ENCODE measurements around the gene IL2RA. TPM values are rescaled to one million over a fixed set of nuclear protein-coding genes. Genes with fewer than 3 reads are reported as not detected.
A peak's percentile ranks its signal among the peaks of the same experiment; 100 is the strongest.

The IL2RA gene
- total and polyA plus RNA-seq, 7 donors = 0.08 to 1.8 (median 0.20) TPM

DNA sequence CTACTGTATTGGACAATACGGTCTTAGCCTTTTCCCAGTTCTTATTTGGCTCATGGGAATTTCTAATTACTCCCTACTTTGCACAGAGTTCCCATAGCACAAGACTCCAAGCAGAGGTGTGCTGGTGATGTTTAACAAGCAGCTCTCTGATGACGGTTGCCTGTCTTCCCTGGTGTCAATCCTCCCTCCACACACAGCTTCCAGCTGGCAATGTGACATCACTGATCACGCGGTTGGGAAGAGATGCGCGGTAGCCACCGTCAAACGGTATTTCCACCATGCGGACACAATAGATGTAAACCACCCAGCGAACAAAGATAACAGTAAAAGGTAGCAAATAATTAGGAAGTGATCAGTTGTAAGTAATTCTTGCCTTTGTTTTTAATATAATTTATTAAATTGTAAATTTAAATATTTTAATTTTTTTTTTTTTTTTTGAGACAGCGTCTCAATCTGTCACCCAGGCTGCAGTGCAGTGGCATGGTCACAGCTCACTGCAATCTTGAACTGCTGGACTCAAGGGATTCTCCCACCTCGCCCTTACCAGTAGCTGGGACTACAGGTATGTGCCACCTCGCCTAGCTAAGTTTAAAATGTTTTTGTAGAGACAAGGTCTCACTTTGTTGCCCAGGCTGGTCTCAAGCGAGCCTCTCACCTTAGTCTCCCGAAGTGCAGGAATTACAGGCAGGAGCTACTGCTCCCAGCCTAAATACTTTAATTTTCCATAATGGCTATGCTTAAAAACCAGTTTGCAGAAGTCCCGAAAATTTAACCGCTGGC is 48.6 kb downstream of the IL2RA start:
- no peaks in the 10 kb centered on the region for H3K36me3 ChIP-seq (ENCODE audit: insufficient read depth in 1 of 2, low read depth in 1 of 2)
- 71 to 79% (median 77%) methylated on average over 17 of the region's 17 CpGs for WGBS, 3 donors
- intact Hi-C loops (cut with DNase I) = loop anchor here in 1 of 2 donors (2.0 kb wide), 1 partner anchor 387 kb away; no protein-coding TSS in a partner anchor
- ATAC-seq (peak in 2 of 4 donors; percentile 8 to 42), DNase-seq (no peak)
- H3K27me3 ChIP-seq (ENCODE audit: insufficient read depth in 3 of 3, low read length in 2 of 3) = peaks cover 0 to 6% (median 0%) of the 10 kb centered on the region in 3 donors
- no peaks in the 10 kb centered on the region for H3K9me3 ChIP-seq
- no peak overlapping the region for H3K27ac ChIP-seq
- TF ChIP-seq, protein P1, sequence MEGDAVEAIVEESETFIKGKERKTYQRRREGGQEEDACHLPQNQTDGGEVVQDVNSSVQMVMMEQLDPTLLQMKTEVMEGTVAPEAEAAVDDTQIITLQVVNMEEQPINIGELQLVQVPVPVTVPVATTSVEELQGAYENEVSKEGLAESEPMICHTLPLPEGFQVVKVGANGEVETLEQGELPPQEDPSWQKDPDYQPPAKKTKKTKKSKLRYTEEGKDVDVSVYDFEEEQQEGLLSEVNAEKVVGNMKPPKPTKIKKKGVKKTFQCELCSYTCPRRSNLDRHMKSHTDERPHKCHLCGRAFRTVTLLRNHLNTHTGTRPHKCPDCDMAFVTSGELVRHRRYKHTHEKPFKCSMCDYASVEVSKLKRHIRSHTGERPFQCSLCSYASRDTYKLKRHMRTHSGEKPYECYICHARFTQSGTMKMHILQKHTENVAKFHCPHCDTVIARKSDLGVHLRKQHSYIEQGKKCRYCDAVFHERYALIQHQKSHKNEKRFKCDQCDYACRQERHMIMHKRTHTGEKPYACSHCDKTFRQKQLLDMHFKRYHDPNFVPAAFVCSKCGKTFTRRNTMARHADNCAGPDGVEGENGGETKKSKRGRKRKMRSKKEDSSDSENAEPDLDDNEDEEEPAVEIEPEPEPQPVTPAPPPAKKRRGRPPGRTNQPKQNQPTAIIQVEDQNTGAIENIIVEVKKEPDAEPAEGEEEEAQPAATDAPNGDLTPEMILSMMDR (IDR thresholded peaks at IDR 0.05) = no peak
- no peak overlapping the region for H3K4me3 ChIP-seq
- no peaks in the 10 kb centered on the region for H3K4me1 ChIP-seq

DNA sequence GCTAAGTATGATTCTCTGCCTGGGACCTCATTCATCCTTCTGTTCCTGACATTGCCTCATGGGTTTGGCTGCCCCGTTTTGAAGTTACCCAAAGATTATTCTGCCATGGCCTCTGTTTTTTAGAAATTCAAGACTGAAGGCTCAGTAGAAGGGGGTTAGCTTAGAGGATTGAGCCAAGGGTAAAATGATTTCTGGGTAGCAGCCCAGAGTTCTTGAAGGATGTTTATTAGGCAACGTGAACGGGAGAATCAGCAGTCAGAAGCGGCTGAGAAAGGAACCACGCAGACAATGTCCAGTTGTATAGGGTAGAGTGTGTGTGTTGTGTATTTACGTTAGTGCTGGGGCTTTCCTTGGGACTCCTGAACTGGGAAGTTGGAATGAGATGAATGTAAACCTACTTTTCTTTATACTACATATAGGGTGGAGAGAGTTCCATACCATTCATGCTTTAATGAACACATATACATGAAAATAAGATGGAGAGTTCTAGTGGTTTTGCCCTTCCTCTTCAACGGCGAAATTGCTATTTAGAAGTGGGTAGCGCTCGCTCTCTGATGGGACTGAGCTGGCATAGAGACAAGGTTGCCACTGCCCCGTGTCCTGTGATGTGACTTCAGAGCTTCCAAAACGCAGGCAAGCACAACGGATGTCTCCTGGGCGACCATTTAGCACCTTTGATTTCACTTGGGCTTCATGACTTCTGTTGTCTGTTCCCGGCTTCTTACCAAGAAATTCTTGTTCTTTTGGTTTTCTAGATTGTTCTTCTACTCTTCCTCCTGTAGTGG is 49.9 kb downstream of the IL2RA start:
- no peak overlapping the region for H3K4me3 ChIP-seq
- ATAC-seq (no peak), DNase-seq (no peak)
- TF ChIP-seq, protein P1 (IDR thresholded peaks at IDR 0.05) = no peak
- peaks cover 0 to 6% (median 0%) of the 10 kb centered on the region in 3 donors for H3K27me3 ChIP-seq (ENCODE audit: insufficient read depth in 3 of 3, low read length in 2 of 3)
- 83 to 88% (median 87%) methylated on average over 15 of the region's 15 CpGs for WGBS, 3 donors
- no peaks in the 10 kb centered on the region for H3K9me3 ChIP-seq
- no peak overlapping the region for H3K27ac ChIP-seq
- no peaks in the 10 kb centered on the region for H3K4me1 ChIP-seq
- no peaks in the 10 kb centered on the region for H3K36me3 ChIP-seq (ENCODE audit: insufficient read depth in 1 of 2, low read depth in 1 of 2)
- intact Hi-C loops (cut with DNase I) = no loop called here

DNA sequence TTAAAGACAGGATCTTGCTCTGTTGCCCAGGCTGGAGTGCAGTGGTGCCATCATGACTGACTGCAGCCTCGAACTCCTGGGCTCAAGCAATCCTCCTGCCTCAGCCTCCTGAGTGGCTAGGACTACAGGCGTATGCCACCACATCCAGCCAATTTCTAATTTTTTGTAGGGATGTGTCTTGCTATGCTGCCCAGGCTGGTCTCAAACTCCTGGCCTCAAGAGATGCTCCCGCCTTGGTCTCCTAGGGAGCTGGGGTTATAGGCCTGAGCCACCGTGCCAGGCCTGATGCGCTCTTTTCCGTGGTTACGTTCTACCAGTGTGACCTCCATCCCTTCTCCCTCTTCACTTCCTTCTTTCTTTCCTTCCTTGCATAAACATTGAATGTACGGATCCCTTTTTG is 50.6 kb downstream of the IL2RA start:
- intact Hi-C loops (cut with DNase I) = no loop called here
- 91 to 94% (median 92%) methylated on average over 8 of the region's 8 CpGs for WGBS, 3 donors
- H3K27ac ChIP-seq = no peak overlapping the region
- ATAC-seq (no peak), DNase-seq (no peak)
- no peak overlapping the region for H3K4me3 ChIP-seq
- TF ChIP-seq, protein P1 (IDR thresholded peaks at IDR 0.05) = no peak
- no peaks in the 10 kb centered on the region for H3K36me3 ChIP-seq (ENCODE audit: insufficient read depth in 1 of 2, low read depth in 1 of 2)
- no peaks in the 10 kb centered on the region for H3K4me1 ChIP-seq
- no peaks in the 10 kb centered on the region for H3K9me3 ChIP-seq
- H3K27me3 ChIP-seq (ENCODE audit: insufficient read depth in 3 of 3, low read length in 2 of 3) = peaks cover 0 to 6% (median 0%) of the 10 kb centered on the region in 3 donors

DNA sequence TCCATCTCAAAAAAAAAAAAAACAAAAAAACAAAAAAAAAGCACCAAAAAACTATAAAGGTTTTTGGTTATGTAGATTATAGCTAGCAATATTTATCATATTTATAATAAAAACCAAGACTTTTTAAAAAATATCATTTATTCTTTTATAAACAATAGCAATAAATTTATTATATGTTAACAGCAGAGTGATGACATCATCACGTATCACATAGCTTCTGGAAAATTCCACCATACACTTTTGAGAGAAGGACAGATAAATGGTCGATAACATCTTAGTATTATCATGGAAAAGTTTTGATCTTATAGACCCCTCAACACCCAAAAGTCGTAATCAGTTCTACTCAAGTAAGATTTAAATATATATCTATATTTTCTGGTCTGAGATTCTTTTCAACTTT is 51.6 kb downstream of the IL2RA start:
- intact Hi-C loops (cut with DNase I) = no loop called here
- peaks cover 0 to 6% (median 0%) of the 10 kb centered on the region in 3 donors for H3K27me3 ChIP-seq (ENCODE audit: insufficient read depth in 3 of 3, low read length in 2 of 3)
- ATAC-seq (no peak), DNase-seq (no peak)
- H3K9me3 ChIP-seq = no peaks in the 10 kb centered on the region
- no peak overlapping the region for H3K4me3 ChIP-seq
- WGBS, 3 donors = 94 to 97% (median 96%) methylated on average over 3 of the region's 3 CpGs
- TF ChIP-seq, protein P1 (IDR thresholded peaks at IDR 0.05) = no peak
- no peaks in the 10 kb centered on the region for H3K36me3 ChIP-seq (ENCODE audit: insufficient read depth in 1 of 2, low read depth in 1 of 2)
- no peaks in the 10 kb centered on the region for H3K4me1 ChIP-seq
- H3K27ac ChIP-seq = no peak overlapping the region

All from psoas muscle (tissue), 8 donors.